Stimulated activated CD4-positive, alpha-beta T cell treated with anti-CD3 and anti-CD28 coated beads, Interleukin-12 subunit alpha, Interleukin-12 subunit beta, amount 100 ng/mL, for 48 hours (primary cell): ENCODE measurements around the gene SLC22A6.

Experiments
- DNase-seq, 3 donors: peaks; one replicate each; pipeline ENCODE4 v3.0.0-alpha.2; 2020; ENCODE audit warnings: low read depth in 2 of 3, low spot score in 1 of 3

SLC22A6 gene

DNA sequence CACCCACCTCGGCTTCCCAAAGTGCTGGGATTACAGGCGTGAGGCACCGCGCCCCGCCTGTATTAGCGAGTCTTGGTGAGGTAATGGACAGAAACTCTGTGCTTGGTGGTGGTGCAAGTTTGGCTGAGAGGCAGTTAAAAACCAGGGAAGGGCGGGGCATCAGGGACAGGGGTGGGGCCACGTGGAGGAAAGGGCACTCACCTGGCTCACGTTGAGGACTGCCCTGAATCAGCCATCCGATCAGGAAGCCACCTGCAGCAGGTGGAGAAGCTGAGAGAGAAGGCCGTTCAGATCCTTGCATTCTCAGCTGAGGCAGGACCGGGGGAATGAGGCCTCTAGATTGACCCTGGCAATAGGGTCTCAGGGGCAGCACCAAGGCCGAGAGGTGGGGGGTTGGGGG, 51.5 kb downstream of the SLC22A6 start:
- no peak for DNase-seq

DNA sequence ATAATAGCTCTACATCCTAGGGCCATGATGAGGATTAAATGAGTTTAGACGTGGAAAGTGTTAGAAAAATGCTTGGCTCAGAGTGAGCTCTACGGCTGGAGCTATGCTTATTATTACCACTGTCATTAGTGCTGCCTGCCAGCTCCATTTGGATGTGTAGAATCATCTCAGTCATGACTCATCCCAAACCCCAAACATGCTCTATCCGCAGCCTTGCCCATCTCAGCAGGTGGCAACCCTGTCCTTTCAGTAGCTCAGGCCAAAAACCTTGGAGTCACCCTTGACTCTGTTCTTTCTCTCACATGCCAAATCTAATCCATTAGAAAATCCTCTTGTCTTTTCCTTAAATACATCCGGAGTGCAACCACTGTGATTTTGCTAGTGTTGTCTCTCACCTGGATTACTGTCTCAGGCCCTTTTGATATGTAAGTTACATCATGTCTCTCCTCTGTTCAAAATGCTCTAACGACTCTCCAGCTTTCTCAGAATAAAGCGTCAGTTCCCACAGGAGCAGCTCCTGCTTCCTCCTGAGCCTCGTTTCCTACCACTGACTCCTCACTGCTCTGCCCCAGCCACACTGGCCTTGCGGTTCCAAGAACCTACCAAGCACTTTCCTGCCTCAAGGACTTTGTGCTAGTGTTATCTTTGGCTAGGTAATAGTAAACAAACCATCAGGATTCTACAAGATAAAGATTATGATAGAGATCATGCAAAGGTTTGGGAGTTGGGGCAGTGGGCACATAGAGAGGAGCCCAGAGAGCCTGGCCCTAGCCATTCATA, 53.1 kb downstream of the SLC22A6 start:
- DNase-seq: no peak

DNA sequence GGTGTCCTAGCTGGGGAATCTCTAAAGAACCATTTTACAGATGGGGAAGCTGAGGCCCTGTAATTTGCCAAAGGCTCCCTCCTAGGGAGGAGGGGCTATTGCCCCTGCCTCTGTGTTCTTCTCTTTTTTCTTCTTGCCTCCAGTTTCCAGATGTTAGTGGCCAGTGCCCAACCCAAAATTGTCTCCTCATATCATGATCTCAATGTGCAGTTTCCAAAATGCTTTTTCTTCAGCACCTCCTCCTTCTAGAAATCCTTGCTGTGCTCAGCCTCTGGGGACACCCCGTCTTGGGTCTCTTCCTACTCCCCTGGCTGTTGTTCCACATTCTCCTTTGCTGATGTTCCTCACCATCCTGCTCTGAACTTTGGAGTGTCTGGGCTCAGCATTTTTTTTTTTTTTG, 54.1 kb downstream of the SLC22A6 start:
- DNase-seq: no peak

DNA sequence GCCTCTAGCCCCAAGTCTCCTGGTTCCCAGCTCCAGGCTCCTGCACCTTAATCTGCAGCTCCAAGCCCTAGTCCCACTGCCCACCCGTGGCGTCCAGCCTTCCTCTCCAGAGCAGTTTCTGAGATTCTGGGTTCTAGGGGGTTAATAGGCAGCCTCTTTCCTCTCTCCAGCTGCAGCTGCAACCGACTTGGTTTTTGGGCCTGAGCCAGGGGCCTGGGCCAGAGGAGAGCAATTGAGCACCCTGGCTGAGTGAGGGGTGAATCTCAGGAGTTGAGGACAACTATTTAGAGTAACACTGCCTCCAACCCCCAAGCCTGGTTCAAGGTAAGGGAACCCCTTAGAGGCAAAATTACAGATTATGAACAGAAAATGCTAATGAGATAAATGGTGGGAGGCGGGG, 54.6 kb downstream of the SLC22A6 start:
- DNase-seq: no peak

DNA sequence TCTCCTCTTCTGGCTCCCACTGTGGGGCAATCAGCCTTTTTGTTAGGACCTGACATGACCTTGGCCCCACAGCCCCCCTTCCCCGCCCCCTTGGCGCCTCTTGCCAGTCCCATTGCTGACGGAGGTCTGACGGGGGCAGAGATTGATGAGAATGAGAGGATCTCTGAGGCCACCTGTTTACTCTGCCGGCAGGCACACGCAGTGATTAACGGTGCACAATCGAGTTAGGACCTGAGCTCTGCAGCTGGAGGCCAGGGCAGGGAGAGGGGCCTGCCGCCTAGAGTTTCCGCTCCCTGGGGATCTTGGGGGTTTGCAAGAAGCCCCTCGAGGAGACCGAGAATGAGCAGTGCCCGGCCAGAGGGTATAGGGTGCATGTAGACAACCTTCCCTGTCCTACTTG, 56.8 kb downstream of the SLC22A6 start:
- no peak for DNase-seq

DNA sequence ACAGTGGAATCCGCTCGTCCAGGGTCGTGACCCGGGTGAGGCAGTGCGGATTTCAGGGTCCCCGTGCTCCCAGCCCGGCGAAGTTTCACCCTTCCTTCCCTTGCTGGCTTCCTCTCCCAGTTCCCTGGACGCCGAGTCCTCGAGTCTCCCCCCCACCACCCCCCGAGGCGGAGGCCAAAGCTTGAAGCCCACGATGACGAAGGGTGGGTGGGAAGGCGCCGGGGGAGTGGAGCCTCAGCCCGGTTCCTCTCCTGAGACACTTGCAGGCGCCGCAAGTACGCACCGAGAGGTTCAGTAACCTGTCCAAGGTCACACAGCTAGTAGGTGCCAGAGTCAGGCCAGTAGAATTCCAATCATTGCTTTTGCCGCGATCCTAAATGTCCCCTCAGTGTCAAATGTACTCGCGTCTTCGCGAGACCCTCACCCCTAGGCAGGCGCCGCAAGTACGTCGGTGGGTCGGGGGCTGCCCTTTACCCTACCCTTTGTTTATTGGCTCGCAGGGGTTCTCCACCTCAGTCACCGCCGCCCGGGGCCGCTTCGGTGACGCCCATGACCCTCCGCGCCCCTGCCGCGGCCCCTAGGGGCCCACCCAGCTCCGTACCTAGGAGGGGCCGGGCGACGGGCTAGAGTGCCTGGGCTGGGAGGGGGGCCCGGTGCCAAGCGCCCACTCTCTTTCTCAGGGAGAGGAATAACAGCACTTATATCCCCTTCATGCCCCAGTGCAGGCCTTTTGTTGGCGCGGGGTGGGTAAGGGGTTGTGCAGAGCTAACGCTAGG, 57.9 kb downstream of the SLC22A6 start:
- DNase-seq: no peak
